ENCODE results near the gene PLEKHA7.
A peak's percentile ranks its signal among the peaks of the same experiment; 100 is the strongest.

PLEKHA7 gene

DNA sequence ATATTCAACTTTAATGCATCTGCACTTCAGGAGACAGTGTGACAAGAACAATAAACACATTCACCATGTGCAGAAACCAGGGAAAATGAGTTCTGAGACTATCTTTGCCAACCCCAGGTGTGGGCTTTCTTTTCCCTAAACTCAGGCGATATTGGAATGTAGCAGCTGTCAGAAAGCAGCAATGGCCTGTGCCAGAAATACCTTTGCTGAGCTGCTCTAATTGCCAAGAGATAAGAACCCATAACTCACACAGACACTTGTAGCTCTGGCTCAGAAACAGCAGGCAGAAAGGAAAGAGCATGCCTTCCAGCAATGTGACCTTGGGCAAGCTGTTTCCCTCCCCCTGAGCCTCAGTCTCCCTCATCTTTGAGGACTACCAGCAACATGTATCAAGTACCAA, 77.6 kb downstream of the PLEKHA7 start:
- Histone ChIP-seq H3K4me3 (IDR thresholded peaks at IDR 0.05; ENCODE audit: insufficient read depth, low read depth, low read length) (no peak overlapping the region), H3K4me2 (0 out of 2 replicates have a peak overlapping the region, but pooled peaks have one; percentile 0), H3K4me1 (ENCODE audit: low read depth, poor library complexity, severe bottlenecking) (peaks cover 46% of the 10 kb centered on the region), H3K9ac (no peak overlapping the region), H2AFZ (ENCODE audit: low read depth) (no peak overlapping the region), H3K36me3 (ENCODE audit: insufficient read depth) (no peaks in the 10 kb centered on the region), H3K27ac (no peak overlapping the region), H4K20me1 (ENCODE audit: insufficient read depth) (no peaks in the 10 kb centered on the region), H3K79me2 (ENCODE audit: insufficient read depth, low read depth) (no peaks in the 10 kb centered on the region), H3K27me3 (ENCODE audit: insufficient read depth, low read depth) (no peaks in the 10 kb centered on the region)
- TF ChIP-seq, protein P1, sequence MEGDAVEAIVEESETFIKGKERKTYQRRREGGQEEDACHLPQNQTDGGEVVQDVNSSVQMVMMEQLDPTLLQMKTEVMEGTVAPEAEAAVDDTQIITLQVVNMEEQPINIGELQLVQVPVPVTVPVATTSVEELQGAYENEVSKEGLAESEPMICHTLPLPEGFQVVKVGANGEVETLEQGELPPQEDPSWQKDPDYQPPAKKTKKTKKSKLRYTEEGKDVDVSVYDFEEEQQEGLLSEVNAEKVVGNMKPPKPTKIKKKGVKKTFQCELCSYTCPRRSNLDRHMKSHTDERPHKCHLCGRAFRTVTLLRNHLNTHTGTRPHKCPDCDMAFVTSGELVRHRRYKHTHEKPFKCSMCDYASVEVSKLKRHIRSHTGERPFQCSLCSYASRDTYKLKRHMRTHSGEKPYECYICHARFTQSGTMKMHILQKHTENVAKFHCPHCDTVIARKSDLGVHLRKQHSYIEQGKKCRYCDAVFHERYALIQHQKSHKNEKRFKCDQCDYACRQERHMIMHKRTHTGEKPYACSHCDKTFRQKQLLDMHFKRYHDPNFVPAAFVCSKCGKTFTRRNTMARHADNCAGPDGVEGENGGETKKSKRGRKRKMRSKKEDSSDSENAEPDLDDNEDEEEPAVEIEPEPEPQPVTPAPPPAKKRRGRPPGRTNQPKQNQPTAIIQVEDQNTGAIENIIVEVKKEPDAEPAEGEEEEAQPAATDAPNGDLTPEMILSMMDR (conservative IDR thresholded peaks at IDR 0.05; ENCODE audit: low read depth, low read length) = no peak

DNA sequence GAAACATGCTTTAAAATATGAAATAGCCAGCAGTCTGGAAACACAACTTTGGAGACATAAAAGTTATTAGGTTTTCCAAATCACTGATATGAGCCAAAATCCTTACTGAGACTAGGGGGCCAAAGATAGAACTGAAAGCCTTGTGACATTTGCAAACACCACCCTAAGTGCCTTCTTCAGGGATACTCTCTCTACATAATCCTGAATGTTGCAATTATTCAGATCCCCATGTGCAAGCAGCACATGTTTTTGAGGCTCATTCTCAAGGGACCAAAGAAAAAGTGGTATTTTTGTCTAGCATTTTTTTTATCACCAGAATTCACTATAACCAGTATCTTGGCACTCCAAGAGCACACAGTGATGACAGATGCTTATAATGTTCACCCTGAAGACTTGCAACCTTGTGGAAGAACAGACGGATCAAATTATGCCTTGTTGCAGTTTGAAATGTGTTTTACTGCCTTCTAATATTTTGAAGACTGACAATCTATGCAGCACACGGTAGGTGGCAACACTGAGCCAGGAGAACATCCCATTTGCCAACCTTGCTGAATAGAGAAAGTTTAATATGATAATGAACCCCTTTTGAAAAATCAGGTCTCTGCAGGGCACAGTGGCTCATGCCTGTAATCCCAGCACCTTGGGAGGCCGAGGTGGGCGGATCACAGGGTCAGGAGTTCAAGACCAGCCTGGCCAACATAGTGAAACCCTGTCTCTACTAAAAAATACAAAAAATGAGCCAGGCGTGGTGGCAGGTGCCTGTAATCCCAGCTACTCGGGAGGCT, 78.5 kb downstream of the PLEKHA7 start:
- H3K4me1 ChIP-seq (ENCODE audit: low read depth, poor library complexity, severe bottlenecking) = peaks cover 37% of the 10 kb centered on the region
- H3K79me2 ChIP-seq (ENCODE audit: insufficient read depth, low read depth) = no peaks in the 10 kb centered on the region; the same call in 1 of the 2 replicates
- no peak overlapping the region for H3K9ac ChIP-seq
- no peaks in the 10 kb centered on the region for H3K27me3 ChIP-seq (ENCODE audit: insufficient read depth, low read depth)
- TF ChIP-seq, protein P1 (conservative IDR thresholded peaks at IDR 0.05; ENCODE audit: low read depth, low read length) = peak; percentile 79
- no peak overlapping the region for H3K27ac ChIP-seq
- H3K4me2 ChIP-seq = peak overlapping the region; percentile 0; the same call in 1 of the 2 replicates
- H4K20me1 ChIP-seq (ENCODE audit: insufficient read depth) = no peaks in the 10 kb centered on the region
- no peak overlapping the region for H2AFZ ChIP-seq (ENCODE audit: low read depth)
- H3K36me3 ChIP-seq (ENCODE audit: insufficient read depth) = no peaks in the 10 kb centered on the region
- H3K4me3 ChIP-seq (IDR thresholded peaks at IDR 0.05; ENCODE audit: insufficient read depth, low read depth, low read length) = no peak overlapping the region

DNA sequence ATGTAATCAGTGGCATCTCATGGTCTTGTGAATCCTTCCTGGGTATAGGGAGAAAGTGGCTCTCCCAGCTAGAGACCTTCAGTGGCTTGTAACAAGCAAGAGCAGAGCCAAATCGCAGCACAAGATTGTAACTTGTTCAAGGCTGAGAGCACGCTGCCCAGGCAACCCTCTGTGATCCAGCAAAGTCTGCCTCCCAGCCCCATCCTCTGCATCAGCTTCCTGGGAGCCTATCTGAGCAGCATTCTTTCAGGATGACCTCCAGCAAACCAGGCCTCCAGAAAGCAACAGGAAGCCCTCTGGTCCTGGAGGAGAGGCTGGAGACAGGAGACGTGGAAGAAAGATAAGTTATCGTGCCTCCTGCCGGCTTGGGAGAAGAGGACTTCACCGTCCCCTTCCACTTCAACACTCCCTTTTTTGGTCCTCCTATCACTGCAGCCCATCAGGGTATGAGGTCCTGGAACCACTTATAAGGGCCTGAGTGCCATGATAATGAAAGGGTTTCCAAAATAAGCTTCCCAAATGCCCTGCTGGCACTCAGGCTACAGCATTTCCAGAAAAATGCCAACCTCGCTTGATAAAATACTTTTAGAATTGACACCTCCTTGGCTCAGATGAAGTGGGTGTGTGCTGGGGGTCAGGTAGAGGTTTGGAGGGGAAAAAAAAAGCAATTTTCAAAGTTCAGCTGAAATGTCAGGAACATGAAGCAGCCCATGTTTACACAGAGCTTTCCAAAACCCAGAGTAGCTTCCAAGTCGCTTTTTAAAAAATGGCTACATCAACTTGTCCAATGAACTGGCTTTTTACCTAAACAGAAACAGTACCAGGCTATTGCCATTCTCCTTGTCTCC, 80.2 kb downstream of the PLEKHA7 start:
- Histone ChIP-seq H2AFZ (ENCODE audit: low read depth) (no peak overlapping the region), H3K36me3 (ENCODE audit: insufficient read depth) (no peaks in the 10 kb centered on the region), H4K20me1 (ENCODE audit: insufficient read depth) (no peaks in the 10 kb centered on the region), H3K27me3 (ENCODE audit: insufficient read depth, low read depth) (no peaks in the 10 kb centered on the region), H3K27ac (no peak overlapping the region), H3K9ac (no peak overlapping the region), H3K4me2 (no peak overlapping the region), H3K4me1 (ENCODE audit: low read depth, poor library complexity, severe bottlenecking) (peaks cover 23% of the 10 kb centered on the region), H3K4me3 (IDR thresholded peaks at IDR 0.05; ENCODE audit: insufficient read depth, low read depth, low read length) (no peak overlapping the region), H3K79me2 (ENCODE audit: insufficient read depth, low read depth) (no peaks in the 10 kb centered on the region; the same call in 1 of the 2 replicates)
- TF ChIP-seq, protein P1 (conservative IDR thresholded peaks at IDR 0.05; ENCODE audit: low read depth, low read length) = no peak

DNA sequence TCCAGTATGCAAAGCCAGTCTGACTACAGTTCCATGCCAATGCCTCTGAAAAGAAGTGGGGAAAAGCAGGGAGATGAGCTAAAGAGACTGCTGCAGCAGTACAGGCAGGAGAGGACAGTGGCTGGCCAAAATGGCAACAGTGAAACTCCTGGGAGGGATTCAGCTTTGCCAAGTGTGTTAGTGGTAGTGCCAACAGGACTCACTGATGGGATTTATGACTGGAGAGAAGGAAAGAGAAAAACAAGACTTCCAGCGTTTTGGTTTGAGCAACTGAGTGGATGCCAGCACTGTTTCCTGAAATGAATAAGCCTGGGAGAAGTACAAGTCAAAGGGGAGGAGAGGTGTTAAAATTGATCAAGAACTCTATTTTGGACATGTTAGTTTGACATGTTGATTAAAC, 80.9 kb downstream of the PLEKHA7 start:
- no peak overlapping the region for H2AFZ ChIP-seq (ENCODE audit: low read depth)
- TF ChIP-seq, protein P1 (conservative IDR thresholded peaks at IDR 0.05; ENCODE audit: low read depth, low read length) = no peak

More for the DNA sequence above, 80.9 kb downstream of the PLEKHA7 start:
- Histone ChIP-seq H3K79me2 (ENCODE audit: insufficient read depth, low read depth) (no peaks in the 10 kb centered on the region; the same call in 1 of the 2 replicates), H3K9ac (no peak overlapping the region), H3K4me3 (IDR thresholded peaks at IDR 0.05; ENCODE audit: insufficient read depth, low read depth, low read length) (no peak overlapping the region), H3K27ac (no peak overlapping the region), H3K27me3 (ENCODE audit: insufficient read depth, low read depth) (no peaks in the 10 kb centered on the region), H3K4me1 (ENCODE audit: low read depth, poor library complexity, severe bottlenecking) (peaks cover 23% of the 10 kb centered on the region), H4K20me1 (ENCODE audit: insufficient read depth) (no peaks in the 10 kb centered on the region), H3K36me3 (ENCODE audit: insufficient read depth) (no peaks in the 10 kb centered on the region), H3K4me2 (no peak overlapping the region)
